ENCODE data around the gene TRIO.

TRIO gene

DNA sequence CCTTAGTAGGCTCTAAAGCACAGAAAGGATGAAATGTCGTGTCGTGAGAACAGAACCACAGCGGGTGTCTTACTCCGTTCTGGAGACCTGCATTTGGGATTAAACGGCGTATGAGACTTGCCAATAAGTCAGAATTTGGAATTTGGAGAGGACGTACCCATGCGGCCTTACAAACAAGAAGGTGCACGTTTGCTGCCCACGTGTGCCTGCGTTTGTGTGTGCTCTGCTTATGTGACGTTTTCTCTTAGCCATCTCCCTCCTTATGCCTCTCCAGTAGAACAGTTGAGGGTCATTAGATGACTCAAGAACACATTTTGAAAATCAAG lies 266.9 kb downstream of the TRIO start:
- Histone ChIP-seq H3K36me3 (ENCODE audit: control insufficient read depth, insufficient read depth, low read length) (peaks cover 10% of the 10 kb centered on the region; the same call in 1 of the 2 replicates), H3K27me3 (ENCODE audit: control insufficient read depth, insufficient read depth, low read length) (no peaks in the 10 kb centered on the region), H3K9me3 (ENCODE audit: control insufficient read depth, insufficient read depth, low read length) (no peaks in the 10 kb centered on the region), H3K27ac (ENCODE audit: low read length) (no peak overlapping the region), H3K4me1 (ENCODE audit: control insufficient read depth, insufficient read depth, low read length) (no peaks in the 10 kb centered on the region), H3K4me3 (ENCODE audit: low read length) (no peak overlapping the region)
- no CpG with 5 or more reads among the region's 12 CpGs for WGBS (ENCODE audit: insufficient coverage, insufficient read length)
- DNase-seq (ENCODE audit: low read depth, low spot score) = no peak

DNA sequence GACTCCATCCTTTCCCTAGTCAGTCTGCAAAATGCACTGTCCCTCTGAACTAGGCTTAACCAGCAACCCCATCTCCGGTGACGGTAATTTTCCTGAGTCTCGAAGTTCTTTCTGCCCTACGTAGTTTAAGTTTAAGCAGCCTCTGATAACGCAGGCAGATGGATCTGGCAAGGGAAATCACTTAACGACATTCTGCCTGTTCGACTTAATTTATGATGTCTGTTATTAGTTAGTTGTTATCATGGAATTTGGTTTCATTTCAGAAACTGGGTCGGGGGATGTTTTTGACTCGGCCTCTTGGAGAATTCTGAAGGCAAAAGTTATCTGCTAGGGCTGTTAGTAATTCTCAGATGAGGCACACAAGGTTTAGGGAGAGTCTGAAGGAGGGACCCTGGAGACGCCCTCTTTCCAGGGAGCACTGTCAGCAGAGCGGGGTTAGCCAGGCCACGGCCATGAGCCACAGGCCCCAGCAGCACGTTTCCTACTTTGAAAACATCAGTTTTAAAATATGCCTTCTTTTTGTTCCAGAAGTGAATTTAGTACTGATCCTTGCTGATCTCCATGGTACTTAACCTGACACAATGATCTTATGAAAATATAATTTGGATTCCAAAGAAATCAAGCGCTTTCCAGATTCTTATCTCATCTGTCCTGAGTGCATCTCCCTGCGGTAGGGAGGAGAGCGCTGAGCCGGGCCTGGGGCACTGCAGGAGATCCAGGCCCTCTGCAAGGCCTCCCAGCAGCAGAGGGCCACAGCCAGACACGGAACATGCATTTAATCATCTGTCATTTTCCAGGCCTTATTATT lies 267.5 kb downstream of the TRIO start:
- no CpG with 5 or more reads among the region's 18 CpGs for WGBS (ENCODE audit: insufficient coverage, insufficient read length)
- Histone ChIP-seq H3K27me3 (ENCODE audit: control insufficient read depth, insufficient read depth, low read length) (no peaks in the 10 kb centered on the region), H3K27ac (ENCODE audit: low read length) (no peak overlapping the region), H3K4me1 (ENCODE audit: control insufficient read depth, insufficient read depth, low read length) (no peaks in the 10 kb centered on the region), H3K36me3 (ENCODE audit: control insufficient read depth, insufficient read depth, low read length) (peaks cover 10% of the 10 kb centered on the region; the same call in 1 of the 2 replicates), H3K4me3 (ENCODE audit: low read length) (no peak overlapping the region), H3K9me3 (ENCODE audit: control insufficient read depth, insufficient read depth, low read length) (no peaks in the 10 kb centered on the region)
- DNase-seq (ENCODE audit: low read depth, low spot score) = no peak

GRCh38 chr5:14411216-14411615 lies 268.1 kb downstream of the TRIO start:
- no peaks in the 10 kb centered on the region for H3K27me3 ChIP-seq (ENCODE audit: control insufficient read depth, insufficient read depth, low read length)
- no CpG with 5 or more reads among the region's 6 CpGs for WGBS (ENCODE audit: insufficient coverage, insufficient read length)
- no peak for DNase-seq (ENCODE audit: low read depth, low spot score)
- peaks cover 10% of the 10 kb centered on the region; the same call in 1 of the 2 replicates for H3K36me3 ChIP-seq (ENCODE audit: control insufficient read depth, insufficient read depth, low read length)
- H3K9me3 ChIP-seq (ENCODE audit: control insufficient read depth, insufficient read depth, low read length) = no peaks in the 10 kb centered on the region
- no peaks in the 10 kb centered on the region for H3K4me1 ChIP-seq (ENCODE audit: control insufficient read depth, insufficient read depth, low read length)
- no peak overlapping the region for H3K27ac ChIP-seq (ENCODE audit: low read length)
- H3K4me3 ChIP-seq (ENCODE audit: low read length) = no peak overlapping the region

- no peak for DNase-seq (ENCODE audit: low read depth, low spot score)
- Histone ChIP-seq H3K27ac (ENCODE audit: low read length) (no peak overlapping the region), H3K4me1 (ENCODE audit: control insufficient read depth, insufficient read depth, low read length) (peaks cover 6% of the 10 kb centered on the region), H3K27me3 (ENCODE audit: control insufficient read depth, insufficient read depth, low read length) (no peaks in the 10 kb centered on the region), H3K36me3 (ENCODE audit: control insufficient read depth, insufficient read depth, low read length) (no peaks in the 10 kb centered on the region), H3K4me3 (ENCODE audit: low read length) (no peak overlapping the region), H3K9me3 (ENCODE audit: control insufficient read depth, insufficient read depth, low read length) (no peaks in the 10 kb centered on the region)
- WGBS (ENCODE audit: insufficient coverage, insufficient read length) = no CpG with 5 or more reads among the region's 7 CpGs
Measured at GRCh38 chr5:14413331-14413750, 270.2 kb downstream of the TRIO start.

GRCh38 chr5:14414007-14414406 lies 270.9 kb downstream of the TRIO start:
- Histone ChIP-seq H3K36me3 (ENCODE audit: control insufficient read depth, insufficient read depth, low read length) (no peaks in the 10 kb centered on the region), H3K27me3 (ENCODE audit: control insufficient read depth, insufficient read depth, low read length) (no peaks in the 10 kb centered on the region), H3K9me3 (ENCODE audit: control insufficient read depth, insufficient read depth, low read length) (no peaks in the 10 kb centered on the region), H3K4me1 (ENCODE audit: control insufficient read depth, insufficient read depth, low read length) (peaks cover 8% of the 10 kb centered on the region), H3K4me3 (ENCODE audit: low read length) (no peak overlapping the region), H3K27ac (ENCODE audit: low read length) (no peak overlapping the region)
- no CpG with 5 or more reads among the region's 11 CpGs for whole genome bisulfite sequencing (ENCODE audit: insufficient coverage, insufficient read length)
- no peak for DNase-seq (ENCODE audit: low read depth, low spot score)

DNA sequence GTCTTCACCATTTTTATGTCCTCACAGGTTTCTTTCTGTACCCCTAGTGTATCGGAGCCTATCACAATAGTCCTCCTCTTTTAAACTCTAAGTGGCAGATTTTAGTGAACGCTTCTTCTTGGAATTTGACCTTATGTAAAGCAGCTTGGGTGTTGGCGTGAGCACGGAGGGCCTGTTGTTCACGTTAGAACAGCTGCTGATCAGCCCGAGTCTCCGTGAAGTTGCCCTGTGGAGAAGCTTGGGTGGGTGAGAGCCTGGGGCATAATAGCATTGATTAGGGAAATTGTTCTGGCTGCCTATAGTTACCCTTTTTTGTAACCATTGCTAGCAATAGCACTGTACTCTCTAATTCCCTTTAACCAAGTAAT lies 271.5 kb downstream of the TRIO start:
- H3K4me3 ChIP-seq (ENCODE audit: low read length) = no peak overlapping the region
- H3K27me3 ChIP-seq (ENCODE audit: control insufficient read depth, insufficient read depth, low read length) = no peaks in the 10 kb centered on the region
- WGBS (ENCODE audit: insufficient coverage, insufficient read length) = no CpG with 5 or more reads among the region's 7 CpGs
- no peaks in the 10 kb centered on the region for H3K9me3 ChIP-seq (ENCODE audit: control insufficient read depth, insufficient read depth, low read length)
- H3K4me1 ChIP-seq (ENCODE audit: control insufficient read depth, insufficient read depth, low read length) = peaks cover 8% of the 10 kb centered on the region
- H3K27ac ChIP-seq (ENCODE audit: low read length) = no peak overlapping the region
- no peak for DNase-seq (ENCODE audit: low read depth, low spot score)
- 0 out of 2 replicates have a peak, but pooled peaks cover 1% of the 10 kb centered on the region for H3K36me3 ChIP-seq (ENCODE audit: control insufficient read depth, insufficient read depth, low read length)

DNA sequence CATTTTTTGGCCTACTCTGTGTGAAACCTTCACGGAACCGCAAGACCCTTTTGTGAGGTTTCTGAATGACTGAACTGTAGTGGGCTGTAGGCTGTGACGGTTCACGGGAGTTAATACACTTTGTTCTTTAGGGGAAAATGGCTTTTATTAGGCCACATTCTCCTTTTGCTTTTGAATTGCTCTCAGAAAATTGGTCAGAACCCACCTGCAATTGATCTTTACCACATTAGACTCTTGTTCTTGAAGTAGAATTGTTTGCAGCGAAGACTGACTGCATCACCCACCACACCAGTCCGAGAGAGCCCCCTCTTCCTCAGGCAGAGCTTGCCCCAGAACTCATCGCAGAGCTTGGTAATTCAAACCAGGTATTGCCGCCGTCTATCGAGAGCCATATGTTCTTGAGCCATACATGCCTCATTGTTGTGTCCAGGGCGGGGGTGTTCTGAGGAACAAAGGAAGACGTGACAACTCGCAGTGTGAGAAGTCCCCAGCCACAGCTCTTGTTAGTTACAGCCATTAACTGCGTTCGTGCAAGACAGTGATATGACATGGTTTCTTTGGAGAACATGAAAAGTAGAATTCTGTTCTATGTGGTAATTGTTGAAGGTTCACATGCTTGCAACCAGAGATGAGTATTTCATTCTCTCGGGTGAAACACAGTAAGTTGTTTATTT lies 272.0 kb downstream of the TRIO start:
- Histone ChIP-seq H3K9me3 (ENCODE audit: control insufficient read depth, insufficient read depth, low read length) (no peaks in the 10 kb centered on the region), H3K27ac (ENCODE audit: low read length) (no peak overlapping the region), H3K36me3 (ENCODE audit: control insufficient read depth, insufficient read depth, low read length) (0 out of 2 replicates have a peak, but pooled peaks cover 5% of the 10 kb centered on the region), H3K27me3 (ENCODE audit: control insufficient read depth, insufficient read depth, low read length) (no peaks in the 10 kb centered on the region), H3K4me3 (ENCODE audit: low read length) (no peak overlapping the region), H3K4me1 (ENCODE audit: control insufficient read depth, insufficient read depth, low read length) (peaks cover 8% of the 10 kb centered on the region)
- WGBS (ENCODE audit: insufficient coverage, insufficient read length) = no CpG with 5 or more reads among the region's 16 CpGs
- DNase-seq (ENCODE audit: low read depth, low spot score) = no peak

DNA sequence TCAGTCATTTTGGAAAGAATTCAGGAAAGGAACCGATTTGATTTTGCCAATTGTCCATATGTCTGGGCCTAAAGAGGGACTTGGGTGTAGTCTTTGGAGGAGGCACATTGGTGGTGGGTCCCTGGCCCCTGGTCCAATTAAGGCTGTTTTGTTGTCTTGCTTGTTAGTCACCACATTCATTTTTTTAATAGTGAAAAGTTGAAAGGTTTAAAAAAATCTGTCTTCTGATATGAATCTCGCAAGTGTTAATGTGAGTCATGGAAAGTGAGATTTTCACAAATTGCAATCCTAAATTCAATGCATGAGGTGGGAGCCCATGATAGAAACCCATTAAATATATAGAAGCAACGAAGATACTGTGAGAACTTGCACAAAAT lies 272.5 kb downstream of the TRIO start:
- no peak for DNase-seq (ENCODE audit: low read depth, low spot score)
- WGBS (ENCODE audit: insufficient coverage, insufficient read length) = no CpG with 5 or more reads among the region's 3 CpGs

GRCh38 chr5:14416621-14417275 lies 273.6 kb downstream of the TRIO start:
- WGBS (ENCODE audit: insufficient coverage, insufficient read length) = no CpG with 5 or more reads among the region's 12 CpGs
- DNase-seq (ENCODE audit: low read depth, low spot score) = no peak
- Histone ChIP-seq H3K9me3 (ENCODE audit: control insufficient read depth, insufficient read depth, low read length) (no peaks in the 10 kb centered on the region), H3K27me3 (ENCODE audit: control insufficient read depth, insufficient read depth, low read length) (no peaks in the 10 kb centered on the region), H3K36me3 (ENCODE audit: control insufficient read depth, insufficient read depth, low read length) (0 out of 2 replicates have a peak, but pooled peaks cover 6% of the 10 kb centered on the region), H3K4me1 (ENCODE audit: control insufficient read depth, insufficient read depth, low read length) (peaks cover 8% of the 10 kb centered on the region), H3K4me3 (ENCODE audit: low read length) (no peak overlapping the region), H3K27ac (ENCODE audit: low read length) (no peak overlapping the region)

More for the DNA sequence above, 272.5 kb downstream of the TRIO start:
- Histone ChIP-seq H3K4me1 (ENCODE audit: control insufficient read depth, insufficient read depth, low read length) (peaks cover 8% of the 10 kb centered on the region), H3K36me3 (ENCODE audit: control insufficient read depth, insufficient read depth, low read length) (0 out of 2 replicates have a peak, but pooled peaks cover 5% of the 10 kb centered on the region), H3K9me3 (ENCODE audit: control insufficient read depth, insufficient read depth, low read length) (no peaks in the 10 kb centered on the region), H3K4me3 (ENCODE audit: low read length) (no peak overlapping the region), H3K27ac (ENCODE audit: low read length) (no peak overlapping the region), H3K27me3 (ENCODE audit: control insufficient read depth, insufficient read depth, low read length) (no peaks in the 10 kb centered on the region)

DNA sequence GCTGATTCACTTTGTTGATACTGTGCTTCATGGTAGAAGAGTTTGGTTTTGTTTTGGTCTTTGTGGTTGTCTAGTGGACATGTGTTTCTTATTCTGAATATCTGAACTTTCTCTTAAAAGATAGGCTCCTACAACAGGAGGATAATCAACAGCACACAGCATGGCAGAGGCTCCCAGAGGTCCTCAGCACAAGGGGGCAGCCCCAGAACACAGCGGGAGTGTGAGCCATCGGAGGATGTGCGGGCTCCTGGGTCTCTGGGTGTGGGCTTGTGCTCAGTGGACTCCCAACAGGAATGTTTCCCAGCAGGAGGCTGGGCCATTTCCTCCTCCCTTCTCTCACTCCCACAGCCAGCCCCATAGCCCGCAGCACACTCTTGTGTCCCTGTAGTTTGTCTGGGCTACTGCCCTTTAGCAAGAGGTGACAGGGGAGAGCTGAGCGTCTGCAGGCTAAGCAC lies 274.2 kb downstream of the TRIO start:
- H3K27me3 ChIP-seq (ENCODE audit: control insufficient read depth, insufficient read depth, low read length) = no peaks in the 10 kb centered on the region
- peaks cover 8% of the 10 kb centered on the region for H3K4me1 ChIP-seq (ENCODE audit: control insufficient read depth, insufficient read depth, low read length)
- H3K9me3 ChIP-seq (ENCODE audit: control insufficient read depth, insufficient read depth, low read length) = no peaks in the 10 kb centered on the region
- H3K27ac ChIP-seq (ENCODE audit: low read length) = no peak overlapping the region
- H3K36me3 ChIP-seq (ENCODE audit: control insufficient read depth, insufficient read depth, low read length) = 0 out of 2 replicates have a peak, but pooled peaks cover 8% of the 10 kb centered on the region
- no peak overlapping the region for H3K4me3 ChIP-seq (ENCODE audit: low read length)
- WGBS (ENCODE audit: insufficient coverage, insufficient read length) = no CpG with 5 or more reads among the region's 5 CpGs
- DNase-seq (ENCODE audit: low read depth, low spot score) = no peak
